GM23338 (cell line): Measurements from ENCODE around the gene CD28.

Experiments used
- CTCF ChIP-seq, 2 experiments: fragments of 200-600 bp in 1 of 2; sonication (generic) in 1 of 2; conservative IDR thresholded peaks; 2 replicates each; pipeline versions ENCODE4 v1.5.1 to v1.6.1; 2016 to 2017; ENCODE audit warnings: antibody characterized with exemption in 2 of 2, low read depth in 2 of 2, mild to moderate bottlenecking in 2 of 2, moderate library complexity in 1 of 2
- EZH2 ChIP-seq: fragments of 200-600 bp; sonication (generic); IDR thresholded peaks from one replicate; pipeline ENCODE4 v1.8.0; 2017; ENCODE audit warnings: antibody characterized with exemption, mild to moderate bottlenecking, low read depth; ENCODE audit not compliant: unreplicated experiment

GRCh38 chr2:203705178-203705577 lies 1.3 kb upstream of the CD28 start:
- no peak for TF ChIP-seq CTCF (conservative IDR thresholded peaks at IDR 0.05; ENCODE audit: low read depth in 2 of 2)
- no peak for TF ChIP-seq EZH2
